ENCODE data around the gene FRRS1.

DNA sequence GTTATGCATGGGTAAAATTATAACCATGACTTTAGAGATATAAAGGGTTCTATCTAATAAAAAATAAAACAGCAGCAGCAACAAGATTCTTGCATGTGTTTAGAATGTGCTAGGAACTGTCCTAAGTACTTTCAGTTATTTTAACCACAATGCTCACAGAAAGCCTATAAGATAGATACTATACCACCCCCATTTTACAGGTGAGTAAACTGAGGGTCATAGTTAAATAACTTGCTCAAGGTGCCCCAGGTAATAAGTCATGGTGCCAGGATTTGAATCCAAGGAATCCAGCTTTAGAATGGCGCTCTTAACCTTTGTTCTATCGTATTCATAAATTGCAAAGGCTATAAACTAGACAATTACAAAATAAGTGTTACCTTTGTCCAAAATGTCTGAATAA lies 53.4 kb downstream of the FRRS1 start:
- no peak for TF ChIP-seq CTCF (IDR thresholded peaks at IDR 0.05)
- TF ChIP-seq POLR2A (IDR thresholded peaks at IDR 0.05): no peak

All from right lobe of liver (tissue), 4 donors.